Suprapubic skin (tissue), 4 donors: ENCODE measurements around the gene ARMC2. TPM values are rescaled to one million over a fixed set of nuclear protein-coding genes. Genes with fewer than 3 reads are reported as not detected.
"Not testable (repeated sequence)": the region's sequence is repeated elsewhere in the genome, so short reads cannot be mapped to it uniquely, and the experiment has no call there.

ENCODE experiments used
- DNase-seq, 2 donors: peaks; one replicate each; pipeline ENCODE4 v3.0.0-alpha.2; 2019; ENCODE audit warnings: low spot score in 2 of 2
- H3K27ac ChIP-seq: fragments of 200-600 bp; sonication (generic); one replicate; pipeline ENCODE4 v1.5.1; 2019
- H3K27me3 ChIP-seq: fragments of 200-600 bp; sonication (generic); one replicate; pipeline ENCODE4 v1.5.1; 2019
- H3K36me3 ChIP-seq: fragments of 200-600 bp; sonication (generic); one replicate; pipeline ENCODE4 v1.5.1; 2019
- H3K4me1 ChIP-seq: fragments of 200-600 bp; sonication (generic); one replicate; pipeline ENCODE4 v1.5.1; 2019
- H3K4me3 ChIP-seq: fragments of 200-600 bp; sonication (generic); one replicate; pipeline ENCODE4 v1.5.1; 2019; ENCODE audit warnings: mild to moderate bottlenecking
- H3K9me3 ChIP-seq: fragments of 200-600 bp; sonication (generic); one replicate; pipeline ENCODE4 v1.5.1; 2019
- CTCF ChIP-seq, 2 donors: fragments of 200-600 bp in 1 of 2; fragments of 450-650 bp in 1 of 2; sonication (generic) in 1 of 2; IDR thresholded peaks; one replicate each; pipeline ENCODE4 v1.5.1; 2016 to 2019; ENCODE audit warnings: antibody characterized with exemption in 2 of 2, mild to moderate bottlenecking in 1 of 2, moderate library complexity in 1 of 2
- EP300 ChIP-seq: sonication (generic); formaldehyde crosslinking; IDR thresholded peaks from one replicate; pipeline ENCODE4 v1.6.1; 2017; ENCODE audit warnings: antibody characterized with exemption
- POLR2A ChIP-seq, 2 donors: fragments of 450-650 bp; IDR thresholded peaks; one replicate each; pipeline ENCODE4 v1.6.1; 2017; ENCODE audit warnings: antibody characterized with exemption in 2 of 2, mild to moderate bottlenecking in 2 of 2, moderate library complexity in 2 of 2
- POLR2AphosphoS5 ChIP-seq, 3 donors: sonication (generic); formaldehyde crosslinking; IDR thresholded peaks; one replicate each; pipeline ENCODE4 v1.6.1; 2017; ENCODE audit warnings: antibody characterized with exemption in 3 of 3
- WGBS: methylation state at CpG from one replicate; pipeline ENCODE4 v1.1.5; 2018; 5-methylcytosine and 5-hydroxymethylcytosine counted together
- total RNA-seq, 4 donors: library from RNA; depleted of rRNA; stranded (reverse); fragments of >200 nt; gene quantifications; one replicate each; pipeline ENCODE4 v1.1.0, GENCODE V29; 2016

Gene ARMC2
- total RNA-seq, 4 donors from 2014 or later: 1.9 to 9.5 (median 3.6) TPM

- H3K9me3 ChIP-seq: no peaks in the 10 kb centered on the region
- no peaks in the 10 kb centered on the region for H3K36me3 ChIP-seq
- H3K27ac ChIP-seq: no peak overlapping the region
- TF ChIP-seq CTCF (IDR thresholded peaks at IDR 0.05): no peak
- no peak for TF ChIP-seq EP300
- TF ChIP-seq POLR2A (IDR thresholded peaks at IDR 0.05): no peak
- no peak for TF ChIP-seq POLR2AphosphoS5 (IDR thresholded peaks at IDR 0.05)
- 76% methylated on average over 12 of the region's 12 CpGs for WGBS
- DNase-seq: no peak
- peaks cover 5% of the 10 kb centered on the region for H3K4me1 ChIP-seq
- H3K27me3 ChIP-seq: no peaks in the 10 kb centered on the region
- no peak overlapping the region for H3K4me3 ChIP-seq
Measured at GRCh38 chr6:108966855-108967755, 118.9 kb downstream of the ARMC2 start.

GRCh38 chr6:108968325-108969316, 120.4 kb downstream of the ARMC2 start:
- H3K4me3 ChIP-seq: no peak overlapping the region
- H3K9me3 ChIP-seq: no peaks in the 10 kb centered on the region
- H3K4me1 ChIP-seq: peaks cover 5% of the 10 kb centered on the region
- WGBS: 90% methylated on average over 14 of the region's 14 CpGs
- no peaks in the 10 kb centered on the region for H3K36me3 ChIP-seq
- H3K27ac ChIP-seq: no peak overlapping the region
- no peak for DNase-seq
- TF ChIP-seq CTCF (IDR thresholded peaks at IDR 0.05) (no peak), EP300 (no peak), POLR2A (IDR thresholded peaks at IDR 0.05) (no peak), POLR2AphosphoS5 (IDR thresholded peaks at IDR 0.05) (no peak)
- H3K27me3 ChIP-seq: no peaks in the 10 kb centered on the region

GRCh38 chr6:108969776-108970175, 121.6 kb downstream of the ARMC2 start:
- 90% methylated on average over 2 of the region's 2 CpGs for WGBS
- no peak overlapping the region for H3K27ac ChIP-seq

GRCh38 chr6:108974201-108974600, 126.0 kb downstream of the ARMC2 start:
- no peaks in the 10 kb centered on the region for H3K27me3 ChIP-seq
- H3K4me3 ChIP-seq: no peak overlapping the region
- H3K36me3 ChIP-seq: no peaks in the 10 kb centered on the region
- no peaks in the 10 kb centered on the region for H3K4me1 ChIP-seq
- H3K27ac ChIP-seq: no peak overlapping the region
- H3K9me3 ChIP-seq: peaks cover 3% of the 10 kb centered on the region
- TF ChIP-seq POLR2A (IDR thresholded peaks at IDR 0.05) (no peak), EP300 (no peak)
- no peak for DNase-seq
- WGBS: 97% methylated on average over 1 of the region's 1 CpG

More at GRCh38 chr6:108969776-108970175, 121.6 kb downstream of the ARMC2 start:
- TF ChIP-seq EP300: no peak
- TF ChIP-seq POLR2AphosphoS5 (IDR thresholded peaks at IDR 0.05): no peak
- TF ChIP-seq POLR2A (IDR thresholded peaks at IDR 0.05): no peak
- TF ChIP-seq CTCF (IDR thresholded peaks at IDR 0.05): no peak
- Histone ChIP-seq H3K36me3 (no peaks in the 10 kb centered on the region), H3K27me3 (no peaks in the 10 kb centered on the region), H3K4me3 (no peak overlapping the region), H3K4me1 (peaks cover 5% of the 10 kb centered on the region), H3K9me3 (no peaks in the 10 kb centered on the region)
- no peak for DNase-seq

GRCh38 chr6:108978638-108979037, 130.4 kb downstream of the ARMC2 start:
- not testable (repeated sequence) for H3K27me3 ChIP-seq, H3K36me3 ChIP-seq, H3K27ac ChIP-seq, H3K4me3 ChIP-seq, H3K9me3 ChIP-seq, H3K4me1 ChIP-seq, DNase-seq
- 96% methylated on average over 1 of the region's 1 CpG for WGBS
